HG02642 (cell line): ENCODE data around the gene SCP2.
A peak's percentile ranks its signal among the peaks of the same experiment; 100 is the strongest.

Source experiments
- ATAC-seq: cut with Tn5 transposase; IDR thresholded peaks from one replicate; pipeline ENCODE4 v1.9.1; 2021; ENCODE audit warnings: mild to moderate bottlenecking; ENCODE audit not compliant: unreplicated experiment, poor library complexity

The SCP2 gene

GRCh38 chr1:52927212-52928014 lies at the start of gene SCP2:
TSS of gene SCP2 (plus strand) at chr1:52927276. CDS start at chr1:52927397, 121 bp downstream.
- peak; percentile 78 for ATAC-seq

GRCh38 chr1:52877554-52877953 lies 49.5 kb upstream of the SCP2 start:
- no peak for ATAC-seq

GRCh38 chr1:52880206-52880605 lies 46.9 kb upstream of the SCP2 start:
- ATAC-seq: no peak

GRCh38 chr1:52887483-52887882 lies 39.6 kb upstream of the SCP2 start:
- no peak for ATAC-seq

- ATAC-seq: no peak
Observed at GRCh38 chr1:52892424-52893215, 34.5 kb upstream of the SCP2 start.

- no peak for ATAC-seq
Observed at GRCh38 chr1:52899445-52899894, 27.6 kb upstream of the SCP2 start.

- ATAC-seq: no peak
Observed at GRCh38 chr1:52900402-52900801, 26.7 kb upstream of the SCP2 start.

- no peak for ATAC-seq
Observed at GRCh38 chr1:52901384-52901783, 25.7 kb upstream of the SCP2 start.

- no peak for ATAC-seq
Observed at GRCh38 chr1:52904208-52904926, 22.7 kb upstream of the SCP2 start.

GRCh38 chr1:52904927-52905698 lies 22.0 kb upstream of the SCP2 start:
- ATAC-seq: no peak

GRCh38 chr1:52906135-52906603 lies 20.9 kb upstream of the SCP2 start:
- no peak for ATAC-seq

- no peak for ATAC-seq
Observed at GRCh38 chr1:52907068-52907811, 19.8 kb upstream of the SCP2 start.

- no peak for ATAC-seq
Observed at GRCh38 chr1:52907812-52908153, 19.3 kb upstream of the SCP2 start.

- no peak for ATAC-seq
Observed at GRCh38 chr1:52911541-52911940, 15.5 kb upstream of the SCP2 start.

GRCh38 chr1:52913014-52913413 lies 14.1 kb upstream of the SCP2 start:
- ATAC-seq: no peak

GRCh38 chr1:52913537-52913936 lies 13.5 kb upstream of the SCP2 start:
- no peak for ATAC-seq

- ATAC-seq: no peak
Observed at GRCh38 chr1:52914463-52914862, 12.6 kb upstream of the SCP2 start.

- no peak for ATAC-seq
Observed at GRCh38 chr1:52915211-52915854, 11.7 kb upstream of the SCP2 start.

- ATAC-seq: no peak
Observed at GRCh38 chr1:52915855-52916220, 11.2 kb upstream of the SCP2 start.
